ENCODE measurements around the gene TNFAIP8.

DNA sequence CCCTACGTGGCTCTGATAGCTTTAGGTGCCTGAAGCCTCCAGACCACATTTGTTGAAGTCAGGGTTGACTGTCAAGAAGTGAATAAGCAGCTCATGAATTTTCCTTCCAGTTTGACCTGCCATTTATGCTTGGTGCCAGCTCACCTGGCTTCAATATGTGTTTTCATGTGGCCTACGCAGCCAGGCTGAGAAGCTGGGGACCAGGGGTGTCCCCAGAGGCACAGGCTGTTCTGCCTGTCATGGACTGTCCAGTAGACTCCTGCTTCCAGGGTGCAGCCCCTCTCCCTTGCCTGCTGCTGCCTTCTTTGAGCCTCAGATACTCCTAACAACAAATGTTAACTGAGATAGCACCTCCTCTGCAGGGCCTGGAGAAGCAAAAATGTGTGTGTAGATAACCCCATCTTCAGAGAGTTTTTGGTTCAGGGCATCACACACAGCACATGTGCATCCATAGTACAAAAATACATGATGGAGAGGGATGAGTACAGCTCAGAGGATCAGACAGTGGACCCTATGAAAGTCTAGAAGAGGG is 5.8 kb downstream of the TNFAIP8 start:
- TF ChIP-seq, protein P1, sequence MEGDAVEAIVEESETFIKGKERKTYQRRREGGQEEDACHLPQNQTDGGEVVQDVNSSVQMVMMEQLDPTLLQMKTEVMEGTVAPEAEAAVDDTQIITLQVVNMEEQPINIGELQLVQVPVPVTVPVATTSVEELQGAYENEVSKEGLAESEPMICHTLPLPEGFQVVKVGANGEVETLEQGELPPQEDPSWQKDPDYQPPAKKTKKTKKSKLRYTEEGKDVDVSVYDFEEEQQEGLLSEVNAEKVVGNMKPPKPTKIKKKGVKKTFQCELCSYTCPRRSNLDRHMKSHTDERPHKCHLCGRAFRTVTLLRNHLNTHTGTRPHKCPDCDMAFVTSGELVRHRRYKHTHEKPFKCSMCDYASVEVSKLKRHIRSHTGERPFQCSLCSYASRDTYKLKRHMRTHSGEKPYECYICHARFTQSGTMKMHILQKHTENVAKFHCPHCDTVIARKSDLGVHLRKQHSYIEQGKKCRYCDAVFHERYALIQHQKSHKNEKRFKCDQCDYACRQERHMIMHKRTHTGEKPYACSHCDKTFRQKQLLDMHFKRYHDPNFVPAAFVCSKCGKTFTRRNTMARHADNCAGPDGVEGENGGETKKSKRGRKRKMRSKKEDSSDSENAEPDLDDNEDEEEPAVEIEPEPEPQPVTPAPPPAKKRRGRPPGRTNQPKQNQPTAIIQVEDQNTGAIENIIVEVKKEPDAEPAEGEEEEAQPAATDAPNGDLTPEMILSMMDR (IDR thresholded peaks at IDR 0.05): no peak
- TF ChIP-seq POLR2AphosphoS5 (IDR thresholded peaks at IDR 0.05; ENCODE audit: insufficient read depth in 1 of 2, low read depth in 1 of 2): no peak
- TF ChIP-seq POLR2A (IDR thresholded peaks at IDR 0.05): no peak

Data from vagina (tissue), 2 donors.